ENCODE results near the gene NKRF. TPM values are rescaled to one million over a fixed set of nuclear protein-coding genes. Genes with fewer than 3 reads are reported as not detected.

NKRF gene
- total RNA-seq, 1 experiment from 2014 or later: 18.0 TPM

Small RNA genes lying within 50 kb of the gene (small RNA-seq; reads per million reads assigned to genes)
- gene MIR766: not detected

Other genes starting within 250 kb of the NKRF start
- 3.4 and 8.3 TPM in 2 replicates for gene SLC25A43, start 207.1 kb downstream of the NKRF start, total RNA-seq (2014; rRNA removed; shearing (Covaris generic); ENCODE audit: low replicate concordance)
- 364 and 450 TPM in 2 replicates for gene SLC25A5, start 138.0 kb downstream of the NKRF start, total RNA-seq (2014; rRNA removed; shearing (Covaris generic); ENCODE audit: low replicate concordance)
- gene STEEP1, start 41.0 kb downstream of the NKRF start, total RNA-seq (2014; rRNA removed; shearing (Covaris generic); ENCODE audit: low replicate concordance): 36.7 and 44.0 TPM in 2 replicates
- gene UBE2A, start 31.9 kb downstream of the NKRF start, total RNA-seq (2014; rRNA removed; shearing (Covaris generic); ENCODE audit: low replicate concordance): 43.0 and 54.7 TPM in 2 replicates
- gene SEPTIN6, start 86.7 kb upstream of the NKRF start, total RNA-seq (2014; rRNA removed; shearing (Covaris generic); ENCODE audit: low replicate concordance): 20.2 and 23.2 TPM in 2 replicates
- not detected in 2 replicates for gene SOWAHD, start 152.2 kb upstream of the NKRF start, total RNA-seq (2014; rRNA removed; shearing (Covaris generic); ENCODE audit: low replicate concordance)
- 1,763 and 3,006 TPM in 2 replicates for gene RPL39, start 185.2 kb upstream of the NKRF start, total RNA-seq (2014; rRNA removed; shearing (Covaris generic); ENCODE audit: low replicate concordance)
- 7.8 and 8.9 TPM in 2 replicates for gene UPF3B, start 246.5 kb upstream of the NKRF start, total RNA-seq (2014; rRNA removed; shearing (Covaris generic); ENCODE audit: low replicate concordance)